ENCODE measurements around the gene PLP2.

GRCh38 chrX:49155900-49156837, 15.5 kb upstream of the PLP2 start:
- peak; percentile 38 to 39 for TF ChIP-seq CTCF (conservative IDR thresholded peaks at IDR 0.05 in 1 of 2, IDR thresholded peaks at IDR 0.05 in 1 of 2; ENCODE audit: low read depth in 1 of 2, low read length in 2 of 2)
- TF ChIP-seq EZH2 (IDR thresholded peaks at IDR 0.05; ENCODE audit: low read length, missing control alignments), result no peak
